Activated T-cell treated with anti-CD3 and anti-CD28 coated beads, Interleukin-2, amount 50 U/mL, for 72 hours (primary cell): ENCODE measurements around the gene SHPK. TPM values are rescaled to one million over a fixed set of nuclear protein-coding genes. Genes with fewer than 3 reads are reported as not detected.
A peak's percentile ranks its signal among the peaks of the same experiment; 100 is the strongest.

Experiments used
- ATAC-seq, 2 donors: fragments of 150-1000 bp; cut with Tn5 transposase; replicated peaks in 1 of 2; 2 replicates each; pipeline ENCODE4 v1.10.0; 2021; ENCODE audit warnings: moderate library complexity in 2 of 2, mild to moderate bottlenecking in 1 of 2
- DNase-seq, 2 donors: peaks; one replicate each; pipeline ENCODE4 v3.0.0; 2021 to 2022; ENCODE audit warnings: mixed read lengths in 1 of 2
- H3K27ac Mint-ChIP-seq: one replicate; pipeline ENCODE4 v1.8.0; 2022; ENCODE audit warnings: mild to moderate bottlenecking, moderate library complexity, mixed read lengths
- H3K27me3 Mint-ChIP-seq: one replicate; pipeline ENCODE4 v1.8.0; 2022; ENCODE audit warnings: low read depth, mixed read lengths
- H3K36me3 Mint-ChIP-seq, 2 donors: one replicate each; pipeline ENCODE4 v1.8.0; 2022; ENCODE audit warnings: mixed read lengths in 2 of 2, mild to moderate bottlenecking in 1 of 2; ENCODE audit not compliant: insufficient read depth in 2 of 2
- H3K4me1 Mint-ChIP-seq: one replicate; pipeline ENCODE4 v1.8.0; 2022; ENCODE audit warnings: low read depth, mixed read lengths
- H3K4me3 Mint-ChIP-seq, 2 donors: one replicate each; pipeline ENCODE4 v1.8.0; 2022; ENCODE audit warnings: mild to moderate bottlenecking in 2 of 2, mixed read lengths in 2 of 2, moderate library complexity in 2 of 2
- H3K9me3 Mint-ChIP-seq, 2 donors: one replicate each; pipeline ENCODE4 v1.8.0; 2022; ENCODE audit warnings: mixed read lengths in 2 of 2
- total RNA-seq, 2 donors: library from RNA; stranded (reverse); gene quantifications; one replicate each; pipeline ENCODE4 v1.2.3, GENCODE V29; 2022

Gene SHPK
- total RNA-seq, 2 donors from 2014 or later = 9.2 to 9.4 TPM

GRCh38 chr17:3668279-3669084 is 32.4 kb upstream of the SHPK start, which contains the start of the genes EMC6 and TAX1BP3:
TSS of gene EMC6 (plus strand) at chr17:3668812. CDS start at chr17:3669147, 335 bp downstream.
TSS of gene TAX1BP3 (minus strand) at chr17:3668578. CDS start at chr17:3668526, 52 bp downstream.
- Mint-ChIP-seq H3K9me3 (no peaks in the 10 kb centered on the region), H3K27me3 (no peaks in the 10 kb centered on the region), H3K4me3 (peak within 1 kb of the TSS; percentile 99), H3K4me1 (peaks cover 33% of the 10 kb centered on the region), H3K27ac (peak within 1 kb of the TSS; percentile 95), H3K36me3 (peaks cover 2 to 8% of the 10 kb centered on the region in 2 donors)
- ATAC-seq = peak; percentile 95
- peak; percentile 99 to 100 for DNase-seq

DNA sequence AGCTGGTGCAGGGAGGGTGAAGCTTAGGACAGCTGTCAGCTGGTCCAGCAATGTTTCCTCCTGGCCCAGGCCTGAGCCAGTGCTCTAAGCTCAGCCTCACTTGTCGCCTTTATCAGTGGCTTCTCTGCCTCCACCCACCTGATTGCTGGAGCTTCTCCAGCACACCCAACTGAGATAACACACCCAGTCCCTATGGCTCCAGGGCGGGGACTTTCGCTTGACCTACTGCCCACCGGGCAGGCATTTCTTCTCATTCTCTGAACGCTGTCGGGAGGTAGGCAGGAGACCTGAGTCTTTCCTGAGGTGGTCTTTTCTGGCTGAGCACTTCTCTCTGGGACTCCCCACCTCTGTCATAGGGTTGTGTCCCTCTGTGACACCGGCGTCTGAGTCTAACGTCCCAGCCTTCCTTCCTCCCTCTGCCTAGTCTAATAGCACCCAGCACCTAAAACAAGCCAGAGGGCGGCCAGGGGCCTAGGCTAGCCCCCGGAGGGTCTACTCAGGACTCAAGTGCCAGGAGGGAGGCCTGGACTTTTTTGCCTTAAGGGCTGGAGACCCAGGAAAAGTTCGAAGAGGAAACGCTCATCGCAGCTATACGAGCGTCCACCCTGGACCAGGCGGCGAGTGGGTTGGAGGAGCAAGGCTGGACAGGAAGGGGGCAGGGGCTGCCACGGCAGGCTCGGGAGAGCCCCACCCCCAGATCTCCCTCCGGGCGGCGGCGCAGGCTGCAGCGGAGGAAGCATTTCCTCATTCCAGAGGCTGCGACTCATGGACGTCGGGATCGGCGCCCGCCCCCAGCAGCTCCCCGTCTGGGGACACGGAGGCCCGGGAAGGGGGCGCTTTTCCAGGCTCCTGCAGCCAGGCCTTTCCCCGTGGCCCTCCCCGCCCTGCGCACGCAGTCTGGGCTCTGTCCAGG is 31.6 kb upstream of the SHPK start:
- ATAC-seq (peak; percentile 3 to 29), DNase-seq (peak; percentile 17 to 29)
- Mint-ChIP-seq H3K9me3 (no peaks in the 10 kb centered on the region), H3K27me3 (no peaks in the 10 kb centered on the region), H3K36me3 (peaks cover 2 to 8% of the 10 kb centered on the region in 2 donors), H3K4me3 (peak overlapping the region; percentile 99), H3K27ac (peak overlapping the region; percentile 28), H3K4me1 (peaks cover 33% of the 10 kb centered on the region)

DNA sequence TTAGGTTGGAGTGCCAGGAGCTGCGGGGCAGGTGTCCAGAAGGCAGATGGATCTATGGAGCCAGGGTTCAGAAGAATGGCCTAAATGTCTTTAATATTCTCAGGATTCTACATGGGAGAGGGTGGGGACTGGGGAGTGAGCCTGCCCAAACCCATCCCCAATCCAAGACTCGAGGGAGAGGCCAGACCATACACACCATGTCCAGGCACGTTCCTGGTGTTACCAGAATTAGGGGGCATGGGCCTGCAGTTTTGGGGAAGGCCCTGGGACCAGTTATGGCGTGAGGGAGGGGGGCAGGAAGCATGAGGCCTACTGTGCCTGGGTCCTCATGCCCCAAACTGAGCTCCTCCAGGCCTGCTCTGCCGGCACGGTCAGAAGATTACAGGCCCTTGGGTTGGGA is 30.5 kb upstream of the SHPK start:
- H3K27ac Mint-ChIP-seq = no peak overlapping the region
- peaks cover 2 to 6% of the 10 kb centered on the region in 2 donors for H3K36me3 Mint-ChIP-seq
- no peaks in the 10 kb centered on the region for H3K9me3 Mint-ChIP-seq
- ATAC-seq (no peak), DNase-seq (no peak)
- H3K4me3 Mint-ChIP-seq = peak overlapping the region in 1 of 2 donors; percentile 24
- peaks cover 30% of the 10 kb centered on the region for H3K4me1 Mint-ChIP-seq
- no peaks in the 10 kb centered on the region for H3K27me3 Mint-ChIP-seq

- Mint-ChIP-seq H3K36me3 (peaks cover 2 to 6% of the 10 kb centered on the region in 2 donors), H3K9me3 (no peaks in the 10 kb centered on the region), H3K4me1 (peaks cover 26% of the 10 kb centered on the region), H3K27me3 (no peaks in the 10 kb centered on the region), H3K27ac (no peak overlapping the region), H3K4me3 (peak overlapping the region; percentile 7 to 24)
- ATAC-seq (no peak), DNase-seq (no peak)
These were observed 29.8 kb upstream of the SHPK start for GRCh38 chr17:3665834-3666233.

GRCh38 chr17:3663102-3664011 is 27.3 kb upstream of the SHPK start:
- peaks cover 9% of the 10 kb centered on the region for H3K4me1 Mint-ChIP-seq
- no peak overlapping the region for H3K27ac Mint-ChIP-seq
- DNase-seq = no peak
- H3K27me3 Mint-ChIP-seq = no peaks in the 10 kb centered on the region
- no peak for ATAC-seq
- H3K4me3 Mint-ChIP-seq = no peak overlapping the region
- no peaks in the 10 kb centered on the region for H3K9me3 Mint-ChIP-seq
- H3K36me3 Mint-ChIP-seq = no peaks in the 10 kb centered on the region

DNA sequence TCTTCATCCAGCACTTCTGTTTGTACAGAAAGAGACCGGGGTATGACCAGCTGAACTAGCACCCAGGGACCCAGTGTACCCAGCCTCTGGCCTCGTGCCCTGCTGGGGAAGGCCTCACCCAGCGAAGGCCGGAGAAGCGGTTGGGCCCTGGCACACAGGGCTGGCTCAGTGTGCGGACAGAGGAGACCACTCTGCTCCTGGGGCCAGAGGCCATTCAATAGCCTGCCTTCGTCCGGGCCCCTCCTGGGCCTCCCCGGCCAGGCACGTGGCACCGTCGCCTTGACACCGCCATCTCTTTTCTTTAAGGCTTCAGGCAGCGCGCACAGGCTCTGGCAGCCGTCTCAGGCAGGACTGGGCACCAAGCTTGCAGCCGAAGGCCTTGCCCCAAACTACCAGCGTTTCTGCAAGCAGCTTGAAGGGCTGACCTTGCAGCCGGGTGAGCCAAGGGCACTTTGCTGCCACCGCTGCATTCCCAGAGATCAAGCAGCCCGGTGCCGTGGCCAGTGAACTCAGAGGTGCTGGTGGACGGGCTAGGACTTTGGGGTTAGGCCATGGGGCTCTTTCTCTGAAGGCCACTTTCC is 24.4 kb upstream of the SHPK start:
- no peak overlapping the region for H3K4me3 Mint-ChIP-seq
- H3K4me1 Mint-ChIP-seq = no peaks in the 10 kb centered on the region
- no peak for ATAC-seq
- no peaks in the 10 kb centered on the region for H3K36me3 Mint-ChIP-seq
- H3K9me3 Mint-ChIP-seq = no peaks in the 10 kb centered on the region
- H3K27me3 Mint-ChIP-seq = no peaks in the 10 kb centered on the region
- H3K27ac Mint-ChIP-seq = no peak overlapping the region
- no peak for DNase-seq

DNA sequence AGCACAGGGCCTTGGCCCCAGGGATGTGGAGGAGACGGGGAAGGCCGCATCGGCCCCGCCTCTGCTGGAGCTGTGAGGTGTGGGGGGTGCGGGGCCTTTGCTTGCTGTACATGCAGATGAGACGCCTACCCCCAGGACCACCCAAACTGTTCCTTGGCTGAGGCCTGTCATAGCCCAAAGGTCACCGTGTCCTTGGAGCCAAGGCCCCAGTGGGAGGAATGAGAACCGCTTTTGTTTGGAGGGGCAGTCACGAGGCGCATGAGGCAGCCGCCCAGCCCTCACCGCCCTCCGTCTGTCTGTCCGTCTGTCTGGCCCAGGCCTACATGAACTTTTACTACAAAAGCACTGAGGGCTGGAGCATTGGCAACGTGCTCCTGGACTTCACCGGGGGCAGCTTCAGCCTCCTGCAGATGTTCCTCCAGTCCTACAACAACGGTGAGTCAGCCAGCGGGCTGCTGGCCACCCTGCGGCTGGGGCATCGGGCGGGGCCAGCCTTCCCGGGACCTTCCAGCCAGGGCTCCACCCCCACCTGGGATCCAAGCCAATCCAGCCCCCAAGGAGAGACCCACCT is 23.6 kb upstream of the SHPK start:
- no peaks in the 10 kb centered on the region for H3K4me1 Mint-ChIP-seq
- DNase-seq (no peak), ATAC-seq (no peak)
- H3K36me3 Mint-ChIP-seq = no peaks in the 10 kb centered on the region
- no peak overlapping the region for H3K4me3 Mint-ChIP-seq
- no peaks in the 10 kb centered on the region for H3K27me3 Mint-ChIP-seq
- H3K9me3 Mint-ChIP-seq = no peaks in the 10 kb centered on the region
- H3K27ac Mint-ChIP-seq = no peak overlapping the region

GRCh38 chr17:3658784-3659449 is 22.9 kb upstream of the SHPK start:
- DNase-seq (no peak), ATAC-seq (no peak)
- Mint-ChIP-seq H3K36me3 (no peaks in the 10 kb centered on the region), H3K4me3 (no peak overlapping the region), H3K4me1 (no peaks in the 10 kb centered on the region), H3K9me3 (no peaks in the 10 kb centered on the region), H3K27ac (no peak overlapping the region), H3K27me3 (no peaks in the 10 kb centered on the region)

DNA sequence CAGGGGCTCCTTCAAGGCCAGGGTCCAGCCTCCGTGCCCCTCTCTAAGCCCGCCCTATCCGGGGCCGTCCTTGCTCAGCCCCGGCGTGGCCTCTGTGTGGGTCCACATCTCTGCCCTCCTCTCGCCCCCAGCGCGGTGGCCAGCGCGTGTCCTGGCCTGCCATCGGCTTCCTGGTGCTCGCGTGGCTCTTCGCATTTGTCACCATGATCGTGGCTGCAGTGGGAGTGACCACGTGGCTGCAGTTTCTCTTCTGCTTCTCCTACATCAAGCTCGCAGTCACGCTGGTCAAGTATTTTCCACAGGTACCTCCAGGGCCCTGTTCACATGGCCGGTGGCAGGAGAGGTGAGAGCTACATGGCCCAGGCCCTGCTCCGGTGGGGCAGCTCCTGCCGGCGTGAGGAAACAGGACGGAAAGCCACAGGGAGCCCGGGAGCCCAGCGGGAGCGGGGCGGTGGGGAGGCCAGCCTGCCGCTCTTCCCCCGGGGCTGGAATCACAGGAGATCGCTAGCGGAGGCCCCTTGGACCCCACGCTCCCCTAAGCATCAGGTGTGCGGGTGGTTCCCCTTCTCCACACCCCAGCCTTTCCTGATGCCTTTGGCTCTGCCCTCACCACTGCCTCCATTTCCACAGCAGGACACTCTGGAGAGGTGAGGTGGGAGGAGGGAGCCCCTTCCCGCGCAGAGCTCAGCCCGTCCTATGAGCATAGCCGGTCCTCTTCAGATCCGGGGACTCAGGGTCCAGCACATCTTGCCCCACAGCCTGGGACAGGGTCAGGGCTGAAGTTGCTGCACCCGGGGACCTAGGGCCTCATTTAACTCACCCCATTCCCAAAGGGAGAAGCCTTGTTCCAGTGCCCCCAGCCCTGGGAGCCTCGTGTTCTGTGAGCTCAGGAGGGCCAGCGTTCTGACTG is 22.1 kb upstream of the SHPK start:
- no peaks in the 10 kb centered on the region for H3K4me1 Mint-ChIP-seq
- no peak for DNase-seq
- no peak for ATAC-seq

GRCh38 chr17:3657588-3657869 is 21.5 kb upstream of the SHPK start:
- Mint-ChIP-seq H3K9me3 (no peaks in the 10 kb centered on the region), H3K36me3 (no peaks in the 10 kb centered on the region), H3K4me1 (no peaks in the 10 kb centered on the region), H3K27ac (no peak overlapping the region), H3K4me3 (no peak overlapping the region), H3K27me3 (no peaks in the 10 kb centered on the region)
- ATAC-seq (no peak), DNase-seq (no peak)

More for the DNA sequence above, 22.1 kb upstream of the SHPK start:
- Mint-ChIP-seq H3K4me3 (no peak overlapping the region), H3K36me3 (no peaks in the 10 kb centered on the region), H3K27me3 (no peaks in the 10 kb centered on the region), H3K27ac (no peak overlapping the region), H3K9me3 (no peaks in the 10 kb centered on the region)
